Epidermal melanocyte (primary cell): ENCODE data around the gene TNS1.

Source experiments
- DNase-seq: peaks from one replicate; pipeline ENCODE4 v3.0.0; 2011; ENCODE audit warnings: low spot score; ENCODE audit not compliant: insufficient read length

The TNS1 gene

GRCh38 chr2:217873371-217873770 is 129.4 kb downstream of the TNS1 start:
- no peak for DNase-seq

DNA sequence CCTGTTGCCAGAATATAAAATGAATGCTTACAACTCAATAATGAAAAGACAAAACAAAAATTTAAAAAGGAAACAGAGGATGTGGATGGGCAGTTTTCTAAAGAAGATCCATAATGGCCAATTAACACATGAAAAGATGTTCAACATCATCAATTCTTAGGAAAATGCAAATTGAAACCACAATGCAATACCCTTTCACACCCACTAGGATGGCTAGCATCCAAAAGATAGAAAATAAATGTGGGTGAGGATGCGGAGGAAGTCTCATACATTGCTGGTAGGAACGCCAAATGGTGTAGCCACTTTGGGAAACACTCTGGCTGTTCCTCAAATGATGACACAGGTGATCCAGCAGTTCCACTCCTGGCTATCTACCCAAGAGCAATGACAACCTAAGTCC is 130.5 kb downstream of the TNS1 start:
- no peak for DNase-seq

- no peak for DNase-seq
Observed at GRCh38 chr2:217870528-217871011, 132.2 kb downstream of the TNS1 start.

DNA sequence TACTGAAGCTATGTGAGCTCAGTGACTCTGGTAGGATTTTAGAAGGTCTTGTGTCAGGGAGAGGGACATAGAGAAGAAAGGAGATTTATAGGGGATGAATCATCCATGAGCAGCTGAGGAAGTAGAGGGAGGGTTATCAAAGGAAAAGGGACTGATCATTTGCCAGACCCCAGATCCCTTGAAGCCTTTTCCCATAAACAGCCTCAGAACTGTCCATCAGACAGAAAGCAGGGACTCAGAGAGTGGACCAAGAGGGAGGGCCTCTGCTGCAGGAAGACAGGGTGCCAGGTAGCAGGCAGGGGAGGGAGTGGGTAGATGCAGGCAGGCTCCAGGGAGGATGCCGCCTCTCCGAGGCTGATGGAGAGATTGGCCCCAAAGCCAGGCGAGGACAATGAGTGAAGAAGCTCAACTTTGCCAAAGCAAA is 133.9 kb downstream of the TNS1 start:
- no peak for DNase-seq

- no peak for DNase-seq
Observed at GRCh38 chr2:217868265-217868892, 134.4 kb downstream of the TNS1 start.

GRCh38 chr2:217866457-217866856 is 136.3 kb downstream of the TNS1 start:
- DNase-seq = no peak

GRCh38 chr2:217864963-217865772 is 137.6 kb downstream of the TNS1 start:
- DNase-seq = no peak

DNA sequence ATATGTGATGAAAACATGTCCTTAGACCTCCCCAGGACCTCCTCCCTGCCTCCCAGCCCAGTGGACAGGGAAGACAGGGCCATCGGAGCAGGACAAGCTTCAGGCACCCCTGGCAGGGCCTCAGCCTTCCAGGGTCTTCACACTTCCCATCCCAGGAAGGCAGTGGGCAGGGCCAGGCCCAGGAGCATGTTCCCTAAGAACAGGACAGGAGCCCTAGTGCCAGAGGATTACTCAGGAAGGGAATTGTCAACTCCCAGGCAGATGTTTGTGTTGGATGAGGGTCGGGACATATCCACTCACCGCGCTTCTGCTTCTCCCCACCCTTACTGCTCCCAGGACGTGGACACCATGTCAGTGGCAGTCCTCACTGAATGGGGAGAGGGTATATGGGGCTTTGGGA is 138.9 kb downstream of the TNS1 start:
- DNase-seq = no peak

- DNase-seq = no peak
Observed at GRCh38 chr2:217861334-217861877, 141.4 kb downstream of the TNS1 start.

DNA sequence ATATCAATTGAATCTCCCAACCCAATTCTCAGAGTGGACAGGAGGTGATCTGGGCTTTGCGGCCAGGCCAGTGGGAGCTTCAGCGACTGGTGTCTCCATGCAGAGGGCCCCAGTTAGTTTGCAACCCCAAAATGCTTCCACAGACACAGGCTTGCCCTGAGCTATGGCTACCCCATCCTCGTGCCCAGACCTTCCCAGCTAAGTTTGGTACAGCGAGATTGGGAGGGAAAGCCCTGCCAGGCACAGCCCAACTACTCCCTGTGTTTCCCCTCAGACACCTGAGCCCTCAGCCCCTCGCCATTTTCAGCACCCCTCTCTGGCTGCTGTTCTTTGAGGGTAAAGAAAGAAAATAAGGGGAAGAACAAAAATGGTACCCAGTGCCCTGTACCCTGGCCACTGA is 142.9 kb downstream of the TNS1 start:
- DNase-seq = no peak

GRCh38 chr2:217858519-217859491 is 144.0 kb downstream of the TNS1 start:
- DNase-seq = no peak

DNA sequence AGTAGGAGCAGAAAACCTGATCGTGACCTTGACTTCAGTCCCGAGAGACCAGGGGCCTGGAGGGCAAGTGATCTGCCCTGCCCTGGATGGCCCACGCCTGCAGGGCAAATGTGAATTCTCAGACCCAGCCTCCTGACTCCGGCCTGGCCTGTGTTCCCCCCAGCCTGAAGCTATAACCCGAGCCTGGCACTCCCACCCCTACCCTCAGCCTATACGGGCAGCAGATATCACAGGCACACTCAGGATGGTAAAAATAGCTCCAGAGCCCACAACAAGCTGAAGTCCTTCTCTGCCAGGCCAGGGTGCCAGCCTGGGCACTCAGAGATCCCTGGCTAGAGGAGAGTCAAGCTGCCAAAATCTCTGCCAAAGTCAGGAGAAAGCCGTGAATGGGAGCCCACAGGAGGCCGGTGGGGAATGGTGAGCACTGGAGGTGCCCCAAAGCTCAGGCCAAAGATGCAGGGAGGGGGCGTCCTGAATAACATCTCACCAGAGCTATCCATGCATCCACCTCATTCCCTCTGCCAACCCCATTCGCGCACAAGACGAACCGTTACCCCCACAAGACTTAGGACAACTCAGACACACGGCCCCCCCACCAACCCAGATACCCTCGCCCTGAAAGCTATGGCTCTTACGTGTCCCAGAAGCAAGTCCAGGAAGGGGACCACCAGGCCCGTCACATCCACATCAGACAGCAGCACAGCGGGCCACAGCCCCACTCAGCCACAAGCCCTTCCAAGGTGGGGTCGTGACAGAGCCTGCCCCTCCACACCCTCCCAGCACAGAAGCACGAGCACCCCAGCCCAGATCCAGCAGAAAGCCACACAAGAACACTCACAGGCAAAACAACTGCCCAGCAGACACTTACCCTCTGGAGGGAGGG is 144.9 kb downstream of the TNS1 start:
- DNase-seq = no peak

DNA sequence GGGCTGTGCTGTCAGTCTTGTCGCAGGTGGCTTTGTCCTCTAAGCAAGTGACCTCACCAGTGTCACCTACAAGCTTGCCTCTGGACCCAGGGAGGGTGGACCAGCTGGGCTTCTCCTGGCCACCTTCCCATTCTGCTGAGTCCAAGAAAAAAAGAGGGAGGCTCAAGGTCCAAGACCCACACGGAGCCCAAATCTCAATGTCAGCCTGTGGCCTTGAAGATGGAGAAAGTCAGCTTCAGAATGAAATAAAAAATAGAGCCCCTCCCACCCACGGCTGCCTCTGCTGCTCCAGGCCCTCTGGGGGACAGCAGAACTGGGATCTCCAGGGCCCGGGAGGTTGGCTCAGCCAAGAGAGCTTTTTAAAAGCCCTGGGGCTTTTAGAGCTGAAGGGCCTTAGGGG is 145.9 kb downstream of the TNS1 start:
- no peak for DNase-seq

- DNase-seq = no peak
Observed at GRCh38 chr2:217856159-217856558, 146.6 kb downstream of the TNS1 start.

DNA sequence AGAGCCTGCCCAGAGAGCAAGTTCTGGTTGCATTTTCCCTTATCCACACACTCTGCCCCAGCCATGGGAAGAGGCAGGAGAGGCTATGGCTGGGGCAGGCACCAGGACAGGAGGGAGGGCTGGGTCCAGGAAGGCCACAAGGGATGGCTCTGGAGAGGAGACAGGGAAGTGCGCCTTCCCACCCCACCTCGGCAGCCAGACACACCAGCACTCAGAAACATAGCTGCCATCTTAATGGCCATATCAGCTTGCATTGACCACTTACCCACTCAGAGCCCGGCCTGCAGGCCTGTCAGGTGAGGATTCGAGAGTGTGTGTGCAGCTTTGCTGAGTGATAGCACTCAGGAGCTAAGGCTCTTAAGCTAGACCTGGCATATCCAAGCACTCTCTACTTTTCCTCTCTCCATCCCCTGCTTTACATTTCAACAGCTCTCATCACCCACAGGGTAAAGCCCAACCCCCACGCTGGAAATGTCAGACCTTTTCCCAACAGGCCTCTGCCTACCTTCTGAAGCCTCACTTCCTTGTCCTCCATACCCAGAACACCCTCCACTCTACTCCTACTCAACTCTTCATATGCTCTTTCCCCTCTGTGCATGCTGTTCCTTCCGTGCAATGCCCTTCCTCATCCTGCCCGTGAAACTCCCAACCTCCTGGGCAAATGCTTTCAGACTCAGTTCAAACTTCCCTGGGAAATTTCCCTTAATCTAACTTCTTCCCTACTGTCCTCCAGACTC is 147.9 kb downstream of the TNS1 start:
- DNase-seq = no peak

DNA sequence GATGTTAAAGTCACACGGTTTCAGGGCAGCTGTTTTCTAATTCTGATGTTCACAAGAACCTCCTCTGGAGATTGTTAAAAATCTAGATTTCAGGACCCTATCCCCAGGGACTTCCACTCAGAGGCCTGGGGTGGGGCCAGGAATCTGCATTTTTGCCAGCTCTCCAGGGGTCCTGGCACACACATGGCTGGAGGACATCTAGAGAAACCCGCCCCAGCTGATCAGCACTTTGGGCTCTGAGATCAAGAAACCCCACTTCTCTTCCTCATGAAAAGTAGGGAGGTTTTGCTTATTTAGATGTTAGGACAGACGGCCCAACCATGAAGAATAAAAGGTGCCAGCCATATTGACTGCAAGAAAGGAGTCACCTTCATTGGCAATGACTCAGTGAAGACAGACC is 148.8 kb downstream of the TNS1 start:
- no peak for DNase-seq

GRCh38 chr2:217853301-217853881 is 149.4 kb downstream of the TNS1 start:
- DNase-seq = peak; percentile 65

DNA sequence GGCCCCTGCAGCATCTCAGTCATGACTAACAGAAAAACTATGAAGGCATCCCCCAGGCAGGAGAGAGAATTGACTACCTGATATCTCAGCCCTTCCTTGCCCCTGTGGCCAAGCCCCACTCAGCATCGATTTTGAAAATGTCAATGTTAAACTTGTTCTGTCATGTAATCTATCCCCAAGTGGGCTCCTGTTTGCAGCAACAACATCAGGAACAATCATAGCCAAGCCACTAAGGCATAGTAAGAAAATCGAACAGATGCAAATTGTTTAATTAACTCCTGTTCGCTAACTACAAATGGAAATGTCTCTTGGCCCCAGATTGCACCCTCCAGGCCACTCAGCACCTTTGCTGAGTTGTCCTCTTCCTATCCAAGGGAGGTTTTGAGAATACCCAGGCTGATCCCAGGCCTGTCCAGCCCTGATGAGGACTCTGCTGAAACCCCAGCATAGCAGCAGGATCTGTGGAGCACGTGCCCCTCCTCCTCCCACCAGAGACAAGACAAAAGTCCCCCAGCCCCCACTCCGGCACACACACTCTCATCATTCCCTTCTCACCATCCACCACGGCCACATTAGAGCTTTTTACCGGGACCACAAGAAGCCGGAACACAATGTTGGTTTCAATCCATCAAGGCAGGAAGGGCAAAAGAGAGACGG is 150.1 kb downstream of the TNS1 start:
- DNase-seq = no peak
